ENCODE measurements around the gene PMEPA1. TPM values are rescaled to one million over a fixed set of nuclear protein-coding genes. Genes with fewer than 3 reads are reported as not detected.

PMEPA1 gene
- total and polyA plus RNA-seq, 2 experiments from 2014 or later = 7.3 to 15.4 TPM

- Mint-ChIP-seq H3K4me3 (no peak overlapping the region), H3K27ac (no peak overlapping the region), H3K27me3 (ENCODE audit: insufficient read depth, low read depth, poor library complexity) (peaks cover 2% of the 10 kb centered on the region), H3K9me3 (no peaks in the 10 kb centered on the region; the same call in 1 of the 3 replicates), H3K4me1 (peaks cover 17% of the 10 kb centered on the region), H3K36me3 (ENCODE audit: low read depth) (no peaks in the 10 kb centered on the region)
- DNase-seq (ENCODE audit: low spot score) = no peak
- Histone ChIP-seq H3F3A (replicated peaks; ENCODE audit: low read depth) (no peaks in the 10 kb centered on the region), H3K9me2 (ENCODE audit: insufficient read depth) (peaks cover 6% of the 10 kb centered on the region; the same call in 1 of the 2 replicates), H3K27me3 (ENCODE audit: insufficient read depth) (no peaks in the 10 kb centered on the region), H4K20me1 (replicated peaks; ENCODE audit: insufficient read depth) (no peaks in the 10 kb centered on the region), H3K4me1 (ENCODE audit: insufficient read depth) (peaks cover 5% of the 10 kb centered on the region; the same call in 1 of the 2 replicates), H3K4me2 (no peak overlapping the region), H3K79me2 (replicated peaks; ENCODE audit: insufficient read depth) (no peaks in the 10 kb centered on the region), H3K36me3 (ENCODE audit: insufficient read depth) (no peaks in the 10 kb centered on the region), H3K27ac (ENCODE audit: low read depth) (no peak overlapping the region), H2AFZ (no peak overlapping the region), H3K4me3 (no peak overlapping the region)
- ATAC-seq = no peak
- TF ChIP-seq, protein P1, sequence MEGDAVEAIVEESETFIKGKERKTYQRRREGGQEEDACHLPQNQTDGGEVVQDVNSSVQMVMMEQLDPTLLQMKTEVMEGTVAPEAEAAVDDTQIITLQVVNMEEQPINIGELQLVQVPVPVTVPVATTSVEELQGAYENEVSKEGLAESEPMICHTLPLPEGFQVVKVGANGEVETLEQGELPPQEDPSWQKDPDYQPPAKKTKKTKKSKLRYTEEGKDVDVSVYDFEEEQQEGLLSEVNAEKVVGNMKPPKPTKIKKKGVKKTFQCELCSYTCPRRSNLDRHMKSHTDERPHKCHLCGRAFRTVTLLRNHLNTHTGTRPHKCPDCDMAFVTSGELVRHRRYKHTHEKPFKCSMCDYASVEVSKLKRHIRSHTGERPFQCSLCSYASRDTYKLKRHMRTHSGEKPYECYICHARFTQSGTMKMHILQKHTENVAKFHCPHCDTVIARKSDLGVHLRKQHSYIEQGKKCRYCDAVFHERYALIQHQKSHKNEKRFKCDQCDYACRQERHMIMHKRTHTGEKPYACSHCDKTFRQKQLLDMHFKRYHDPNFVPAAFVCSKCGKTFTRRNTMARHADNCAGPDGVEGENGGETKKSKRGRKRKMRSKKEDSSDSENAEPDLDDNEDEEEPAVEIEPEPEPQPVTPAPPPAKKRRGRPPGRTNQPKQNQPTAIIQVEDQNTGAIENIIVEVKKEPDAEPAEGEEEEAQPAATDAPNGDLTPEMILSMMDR (conservative IDR thresholded peaks at IDR 0.05; ENCODE audit: low read depth in 2 of 2) = no peak
- TF ChIP-seq ZNF462 (CRISPR knock-in tag; IDR thresholded peaks at IDR 0.05) (no peak), EZH2phosphoT487 (IDR thresholded peaks at IDR 0.05; ENCODE audit: unreplicated experiment) (no peak), JUNB (IDR thresholded peaks at IDR 0.05; ENCODE audit: unreplicated experiment) (no peak), EZH2 (IDR thresholded peaks at IDR 0.05; ENCODE audit: low read depth, unreplicated experiment) (no peak), ZNF114 (CRISPR knock-in tag; IDR thresholded peaks at IDR 0.05) (no peak)
Measured at GRCh38 chr20:57737349-57737748, 27.5 kb upstream of the PMEPA1 start.

Data from GM23338 (cell line).